ENCODE results near the gene NR2F1-AS1.

Gene NR2F1-AS1

GRCh38 chr5:93385655-93386054 lies 195.4 kb downstream of the NR2F1-AS1 start:
- no peak for DNase-seq (ENCODE audit: low read depth, low spot score)

GRCh38 chr5:93384995-93385394 lies 196.0 kb downstream of the NR2F1-AS1 start:
- no peak for DNase-seq (ENCODE audit: low read depth, low spot score)

GRCh38 chr5:93384026-93384425 lies 197.0 kb downstream of the NR2F1-AS1 start:
- DNase-seq (ENCODE audit: low read depth, low spot score), result no peak

GRCh38 chr5:93382188-93382825 lies 198.7 kb downstream of the NR2F1-AS1 start:
- no peak for DNase-seq (ENCODE audit: low read depth, low spot score)

- no peak for DNase-seq (ENCODE audit: low read depth, low spot score)
These were observed 200.0 kb downstream of the NR2F1-AS1 start for GRCh38 chr5:93381057-93381456.

- no peak for DNase-seq (ENCODE audit: low read depth, low spot score)
These were observed 202.9 kb downstream of the NR2F1-AS1 start for GRCh38 chr5:93378073-93378472.

- DNase-seq (ENCODE audit: low read depth, low spot score), result no peak
These were observed 209.1 kb downstream of the NR2F1-AS1 start for GRCh38 chr5:93371893-93372292.

- DNase-seq (ENCODE audit: low read depth, low spot score), result no peak
These were observed 216.6 kb downstream of the NR2F1-AS1 start for GRCh38 chr5:93364378-93364777.

GRCh38 chr5:93360436-93361088 lies 220.5 kb downstream of the NR2F1-AS1 start:
- DNase-seq (ENCODE audit: low read depth, low spot score), result no peak

- DNase-seq (ENCODE audit: low read depth, low spot score), result no peak
These were observed 221.1 kb downstream of the NR2F1-AS1 start for GRCh38 chr5:93359960-93360305.

Data from iPS DF 19.7 (cell line).